Endometrial microvascular endothelial cells (primary cell): ENCODE measurements around the gene NELFE. TPM values are rescaled to one million over a fixed set of nuclear protein-coding genes. Genes with fewer than 3 reads are reported as not detected.

Experiments
- in situ Hi-C: cut with HindIII; loops from 2 replicates; pipeline ENCODE4 v1.10.0; 2017; ENCODE audit warnings: low sequenced_read_pairs, low pct_unique_long_range_greater_than_20kb; ENCODE audit errors: inconsistent ontology term
- total RNA-seq: library from RNA; depleted of rRNA; stranded (reverse); fragments of >200 nt; gene quantifications from one replicate; pipeline ENCODE4 v1.2.3, GENCODE V29; 2015; ENCODE audit errors: inconsistent ontology term

The NELFE gene
- total RNA-seq, 1 donor from 2014 or later, result 141 TPM

GRCh38 chr6:31956796-31957195 is 2.0 kb downstream of the NELFE start:
- in situ Hi-C loops, result no loop called here

- in situ Hi-C loops, result no loop called here
Measured at GRCh38 chr6:31954511-31954910, 4.3 kb downstream of the NELFE start.

GRCh38 chr6:31952890-31953289 is 5.9 kb downstream of the NELFE start:
- in situ Hi-C loops, result no loop called here

DNA sequence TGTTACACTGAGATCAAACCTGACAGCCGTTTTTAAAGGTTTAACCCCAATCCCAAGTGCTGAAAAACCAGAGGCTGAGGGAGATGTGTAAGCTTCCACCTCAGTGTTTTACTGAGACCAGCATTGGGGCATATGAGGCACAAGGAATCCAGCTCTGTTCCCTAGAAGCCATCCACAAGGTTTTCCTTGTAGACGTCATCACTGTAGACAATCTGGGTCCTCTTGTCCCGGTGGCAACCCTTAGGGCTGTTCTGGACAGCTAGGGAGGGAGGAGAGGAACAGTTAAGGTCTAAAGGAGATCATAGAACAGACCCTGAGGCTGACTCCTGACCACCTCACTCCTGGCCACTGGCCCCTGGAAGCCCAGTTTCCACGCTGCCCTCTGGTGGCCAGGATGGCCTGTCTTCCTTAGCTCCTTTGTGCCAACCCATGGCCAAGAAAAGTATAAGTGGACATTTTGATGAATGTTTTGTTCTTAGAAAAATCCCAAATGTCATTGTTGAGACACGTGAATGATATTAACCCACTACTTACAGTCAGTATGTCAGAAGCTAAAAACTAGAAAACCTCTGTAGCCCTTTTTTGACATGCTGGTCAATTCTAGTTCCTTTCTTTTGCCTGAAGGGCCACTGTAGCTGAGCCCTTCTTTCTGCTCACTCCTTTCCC is 6.5 kb downstream of the NELFE start:
- in situ Hi-C loops, result no loop called here

- in situ Hi-C loops, result loop anchor here (25.0 kb wide), 1 partner anchor 162 kb away; the partner anchor contains the start of gene TNXB
Measured at GRCh38 chr6:31949926-31950548, 8.7 kb downstream of the NELFE start.

GRCh38 chr6:31948753-31949413 is 9.9 kb downstream of the NELFE start:
- in situ Hi-C loops, result loop anchor here (25.0 kb wide), 1 partner anchor 163 kb away; the partner anchor contains the start of gene TNXB

- in situ Hi-C loops, result loop anchor here (25.0 kb wide), 1 partner anchor 164 kb away; the partner anchor contains the start of gene TNXB
Measured at GRCh38 chr6:31948306-31948705, 10.5 kb downstream of the NELFE start.

DNA sequence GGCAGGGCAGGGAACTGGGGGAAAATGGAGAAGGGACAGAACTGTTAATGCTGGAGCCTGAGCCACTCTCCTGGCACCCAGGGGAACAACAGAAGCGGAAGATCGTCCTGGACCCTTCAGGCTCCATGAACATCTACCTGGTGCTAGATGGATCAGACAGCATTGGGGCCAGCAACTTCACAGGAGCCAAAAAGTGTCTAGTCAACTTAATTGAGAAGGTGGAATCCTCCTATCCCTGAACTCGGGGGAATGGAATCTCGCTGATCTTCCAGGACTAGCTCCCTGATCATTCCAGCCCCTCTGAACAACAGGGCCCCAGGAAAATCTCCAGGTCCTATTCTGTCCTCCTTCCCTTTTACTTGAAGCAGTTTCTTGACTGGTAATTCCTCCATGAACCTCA is 10.9 kb downstream of the NELFE start:
- in situ Hi-C loops, result loop anchor here (25.0 kb wide), 1 partner anchor 164 kb away; the partner anchor contains the start of gene TNXB

DNA sequence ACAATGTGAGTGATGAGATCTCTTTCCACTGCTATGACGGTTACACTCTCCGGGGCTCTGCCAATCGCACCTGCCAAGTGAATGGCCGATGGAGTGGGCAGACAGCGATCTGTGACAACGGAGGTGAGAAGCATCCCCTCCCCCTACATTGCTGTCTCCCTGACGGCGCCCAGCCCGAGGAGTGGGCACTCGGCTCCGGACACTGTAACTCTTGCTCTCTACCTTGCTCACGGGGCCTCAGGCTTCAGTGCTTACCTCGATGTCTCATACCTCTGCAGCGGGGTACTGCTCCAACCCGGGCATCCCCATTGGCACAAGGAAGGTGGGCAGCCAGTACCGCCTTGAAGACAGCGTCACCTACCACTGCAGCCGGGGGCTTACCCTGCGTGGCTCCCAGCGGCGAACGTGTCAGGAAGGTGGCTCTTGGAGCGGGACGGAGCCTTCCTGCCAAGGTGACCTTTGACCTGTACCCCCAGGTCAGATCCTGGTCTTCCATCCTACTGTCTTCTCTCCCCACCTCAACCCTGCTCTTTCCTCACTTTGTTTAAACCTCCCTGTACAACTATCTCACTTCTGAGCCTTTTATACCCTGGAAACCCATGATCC is 11.6 kb downstream of the NELFE start:
- in situ Hi-C loops, result loop anchor here (25.0 kb wide), 1 partner anchor 165 kb away; the partner anchor contains the start of gene TNXB

DNA sequence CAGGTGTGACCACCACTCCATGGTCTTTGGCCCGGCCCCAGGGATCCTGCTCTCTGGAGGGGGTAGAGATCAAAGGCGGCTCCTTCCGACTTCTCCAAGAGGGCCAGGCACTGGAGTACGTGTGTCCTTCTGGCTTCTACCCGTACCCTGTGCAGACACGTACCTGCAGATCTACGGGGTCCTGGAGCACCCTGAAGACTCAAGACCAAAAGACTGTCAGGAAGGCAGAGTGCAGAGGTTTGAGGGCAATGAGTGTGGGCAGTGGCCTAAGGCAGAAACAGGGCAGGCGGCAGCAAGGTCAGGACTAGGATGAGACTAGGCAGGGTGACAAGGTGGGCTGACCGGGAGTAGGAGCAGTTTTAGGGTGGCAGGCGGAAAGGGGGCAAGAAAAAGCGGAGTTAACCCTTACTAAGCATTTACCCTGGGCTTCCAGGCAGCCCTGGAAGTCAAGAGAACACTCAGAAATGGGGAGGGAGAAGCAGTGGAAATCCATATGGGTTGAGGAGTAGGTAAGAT is 12.3 kb downstream of the NELFE start:
- in situ Hi-C loops, result loop anchor here (25.0 kb wide), 1 partner anchor 166 kb away; the partner anchor contains the start of gene TNXB

GRCh38 chr6:31945507-31946369 is 13.0 kb downstream of the NELFE start, which contains the start of gene CFB:
CFB (plus strand) TSS chr6:31946095; CDS start chr6:31946222, 127 bp downstream.
- in situ Hi-C loops, result loop anchor here (25.0 kb wide), 1 partner anchor 167 kb away; the partner anchor contains the start of gene TNXB

GRCh38 chr6:31945154-31945506 is 13.6 kb downstream of the NELFE start:
- in situ Hi-C loops, result loop anchor here (25.0 kb wide), 1 partner anchor 167 kb away; the partner anchor contains the start of gene TNXB

DNA sequence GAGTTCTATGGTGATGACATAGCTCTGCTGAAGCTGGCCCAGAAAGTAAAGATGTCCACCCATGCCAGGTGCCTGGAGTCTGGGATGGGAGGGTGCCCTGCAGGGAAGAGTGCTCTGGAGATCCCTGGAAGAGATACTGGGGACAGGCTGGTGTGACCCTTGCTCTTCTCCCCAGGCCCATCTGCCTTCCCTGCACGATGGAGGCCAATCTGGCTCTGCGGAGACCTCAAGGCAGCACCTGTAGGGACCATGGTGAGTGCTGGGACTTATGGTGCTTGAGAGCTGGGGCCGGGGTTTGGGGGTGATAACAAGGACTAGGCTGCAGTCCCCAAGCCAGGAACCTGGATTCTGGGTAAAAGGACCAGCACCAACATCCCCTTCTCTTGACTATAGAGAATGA is 15.0 kb downstream of the NELFE start:
- in situ Hi-C loops, result loop anchor here (25.0 kb wide), 1 partner anchor 169 kb away; the partner anchor contains the start of gene TNXB

GRCh38 chr6:31940256-31940664 is 18.5 kb downstream of the NELFE start:
- in situ Hi-C loops, result loop anchor here (25.0 kb wide), 1 partner anchor 172 kb away; the partner anchor contains the start of gene TNXB

- in situ Hi-C loops, result loop anchor here (25.0 kb wide), 1 partner anchor 176 kb away; the partner anchor contains the start of gene TNXB
Measured at GRCh38 chr6:31935823-31936222, 22.9 kb downstream of the NELFE start.

GRCh38 chr6:31935021-31935420 is 23.8 kb downstream of the NELFE start:
- in situ Hi-C loops, result loop anchor here (25.0 kb wide), 1 partner anchor 177 kb away; the partner anchor contains the start of gene TNXB

DNA sequence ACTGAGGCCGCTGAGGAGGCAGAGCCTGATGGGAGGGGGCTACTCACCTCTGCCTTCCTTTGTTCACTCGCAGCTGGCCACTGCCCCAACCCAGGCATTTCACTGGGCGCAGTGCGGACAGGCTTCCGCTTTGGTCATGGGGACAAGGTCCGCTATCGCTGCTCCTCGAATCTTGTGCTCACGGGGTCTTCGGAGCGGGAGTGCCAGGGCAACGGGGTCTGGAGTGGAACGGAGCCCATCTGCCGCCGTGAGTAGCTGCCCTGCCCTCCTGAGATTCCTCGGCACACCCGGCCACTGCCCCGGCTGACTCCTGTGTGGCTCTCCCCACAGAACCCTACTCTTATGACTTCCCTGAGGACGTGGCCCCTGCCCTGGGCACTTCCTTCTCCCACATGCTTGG is 25.2 kb downstream of the NELFE start:
- in situ Hi-C loops, result loop anchor here (25.0 kb wide), 1 partner anchor 179 kb away; the partner anchor contains the start of gene TNXB

- in situ Hi-C loops, result loop anchor here (25.0 kb wide), 1 partner anchor 180 kb away; the partner anchor contains the start of gene TNXB
Measured at GRCh38 chr6:31932137-31932536, 26.6 kb downstream of the NELFE start.
